AG09309 (cell line): Measurements from ENCODE around the gene CDH13.
A peak's percentile ranks its signal among the peaks of the same experiment; 100 is the strongest.

Source experiments
- DNase-seq: peaks from one replicate; pipeline ENCODE4 v3.0.0-alpha.2; 2010; ENCODE audit warnings: low read depth
- H3K4me3 ChIP-seq: 2 replicates; pipeline ENCODE4 v1.5.1; 2011; ENCODE audit warnings: mild to moderate bottlenecking, low read depth, low read length, moderate library complexity; ENCODE audit not compliant: control insufficient read depth
- CTCF ChIP-seq: IDR thresholded peaks from 2 replicates; pipeline ENCODE4 v1.5.1; 2011; ENCODE audit warnings: mild to moderate bottlenecking, low read depth, low read length, inconsistent platforms; ENCODE audit not compliant: insufficient read depth, control insufficient read depth; ENCODE audit errors: missing control alignments

Gene CDH13

DNA sequence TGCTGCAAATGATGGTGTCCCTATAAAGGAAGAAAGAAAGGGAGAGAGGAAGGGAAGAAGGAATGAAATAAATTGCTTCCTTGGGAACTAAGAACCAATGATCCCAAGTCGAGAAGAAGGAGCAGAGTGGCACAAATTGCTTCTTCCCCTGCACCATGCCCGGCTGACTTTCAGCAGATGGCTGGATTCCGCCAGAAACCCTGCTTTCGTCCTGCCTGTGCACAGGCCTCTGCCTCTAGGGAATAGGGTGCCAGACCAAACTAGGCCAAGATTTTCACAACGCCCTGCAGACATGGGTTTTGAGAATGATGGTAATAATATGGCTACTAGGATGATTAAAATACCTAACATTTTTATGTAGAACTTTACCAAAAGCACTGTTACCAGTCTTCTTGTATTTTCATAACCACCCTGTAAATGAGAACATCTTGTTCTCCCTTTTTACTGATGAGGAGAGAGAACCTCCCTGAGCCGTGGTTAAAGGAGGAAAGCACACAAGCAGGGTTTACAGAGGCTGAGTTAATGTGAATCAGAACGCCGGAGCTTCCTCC is 1058.9 kb downstream of the CDH13 start:
- no peak for DNase-seq
- H3K4me3 ChIP-seq: no peak overlapping the region
- TF ChIP-seq CTCF: no peak

- no peak overlapping the region for H3K4me3 ChIP-seq
- no peak for DNase-seq
- TF ChIP-seq CTCF: no peak
These were observed 1060.0 kb downstream of the CDH13 start for GRCh38 chr16:83686726-83687125.

DNA sequence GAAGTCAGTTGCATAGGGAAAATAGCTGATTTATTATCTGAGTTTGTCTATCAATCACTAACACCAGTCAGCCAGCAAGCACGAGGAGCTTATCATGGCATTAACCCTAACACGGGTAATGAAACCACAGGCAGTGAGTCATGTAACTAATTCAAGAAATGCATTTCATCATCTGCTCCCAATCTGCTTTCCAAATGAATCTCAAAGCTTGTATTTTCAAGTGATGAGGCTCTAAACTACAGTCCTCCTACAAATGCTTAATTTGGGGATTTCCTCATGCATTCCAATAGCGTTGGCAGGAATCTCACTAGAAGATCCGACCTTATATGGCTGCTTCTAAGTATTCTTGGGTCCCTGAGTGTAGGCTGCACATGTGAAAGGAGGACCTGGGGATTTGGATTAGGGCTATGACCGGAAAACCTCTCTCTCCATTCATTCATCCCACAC is 1062.6 kb downstream of the CDH13 start:
- no peak for TF ChIP-seq CTCF
- peak; percentile 97 for DNase-seq
- H3K4me3 ChIP-seq: no peak overlapping the region

DNA sequence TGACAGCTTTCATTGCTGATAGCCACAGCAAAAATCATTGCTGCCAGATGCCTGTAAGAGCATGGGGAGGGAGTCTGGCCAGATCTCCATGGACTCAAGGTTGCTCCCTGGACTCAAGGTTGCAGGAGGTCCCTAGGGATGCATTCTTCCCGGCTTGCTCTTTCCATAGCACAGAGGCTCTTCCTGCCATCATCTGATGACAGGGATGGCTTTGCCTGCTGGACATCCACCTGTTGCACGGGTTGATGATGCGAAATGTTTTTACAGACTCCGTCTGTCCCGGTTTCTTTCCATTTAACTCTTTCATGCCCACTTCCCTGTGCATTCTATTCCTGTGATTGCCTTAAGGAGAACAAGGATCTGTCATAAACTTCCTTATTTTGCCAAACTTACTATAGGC is 1065.5 kb downstream of the CDH13 start:
- no peak for DNase-seq
- no peak overlapping the region for H3K4me3 ChIP-seq
- TF ChIP-seq CTCF: no peak

DNA sequence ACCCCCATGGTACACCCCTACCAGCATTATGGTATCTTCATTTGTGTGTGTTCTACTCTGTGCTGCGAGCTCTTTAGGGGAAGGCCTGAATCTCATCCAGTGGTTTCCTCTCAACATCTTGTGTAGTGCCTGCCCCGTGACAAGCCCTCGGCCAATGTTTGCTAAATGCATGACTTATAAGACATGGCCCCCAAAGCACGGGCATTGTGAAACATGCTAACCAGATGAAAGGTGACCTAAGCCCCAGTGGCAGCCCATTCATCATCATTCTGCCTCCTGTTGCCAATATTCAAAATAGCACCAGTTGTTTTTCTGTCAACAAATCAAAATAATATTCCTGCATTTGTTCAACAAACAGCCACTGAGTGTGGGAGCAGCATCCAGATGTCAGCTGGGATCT is 1072.2 kb downstream of the CDH13 start:
- no peak for DNase-seq

DNA sequence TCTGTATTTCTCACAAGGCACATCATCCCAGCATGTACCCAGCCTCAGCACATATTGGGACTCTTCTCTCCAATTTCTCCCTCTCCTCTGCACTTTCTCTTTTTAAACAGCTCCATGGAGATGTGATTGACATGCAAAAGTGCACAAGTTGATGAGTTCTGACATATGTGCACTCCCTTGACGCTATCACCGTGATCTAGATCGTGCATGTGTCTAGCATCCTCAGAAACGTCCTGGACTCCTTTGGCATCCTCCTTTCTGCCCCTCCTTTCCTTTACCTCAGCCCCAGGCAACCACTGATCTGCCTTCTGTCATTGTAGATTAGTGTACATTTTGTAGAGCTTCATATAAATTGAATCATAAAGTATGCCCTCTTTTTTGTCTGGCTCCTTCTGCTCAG is 1073.0 kb downstream of the CDH13 start:
- DNase-seq: no peak
- H3K4me3 ChIP-seq: no peak overlapping the region
- no peak for TF ChIP-seq CTCF

More for the DNA sequence above, 1072.2 kb downstream of the CDH13 start:
- H3K4me3 ChIP-seq: no peak overlapping the region
- TF ChIP-seq CTCF: no peak

DNA sequence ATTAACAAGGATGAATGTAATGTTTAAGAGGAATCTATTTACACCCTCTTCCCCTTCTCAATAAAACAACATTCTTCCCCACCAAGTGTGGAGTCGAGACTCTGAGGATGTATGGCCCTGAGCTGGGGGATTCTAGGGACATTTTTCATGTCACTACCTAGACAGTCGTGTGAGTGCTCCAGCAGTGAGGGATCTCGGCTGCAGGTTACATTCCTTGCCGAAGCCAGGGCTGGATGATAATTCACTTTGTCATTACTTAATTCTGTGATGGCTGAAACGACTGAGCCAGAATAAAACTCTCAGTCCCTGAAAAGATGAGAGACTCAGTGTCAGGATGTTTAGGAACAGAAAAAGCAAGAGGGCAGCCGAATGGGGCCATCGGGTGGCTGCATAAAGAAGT is 1074.1 kb downstream of the CDH13 start:
- no peak for TF ChIP-seq CTCF

More for the DNA sequence above, 1074.1 kb downstream of the CDH13 start:
- no peak overlapping the region for H3K4me3 ChIP-seq
- no peak for DNase-seq
